Nasal cavity respiratory epithelium epithelial cell of viscerocranial mucosa (primary cell): ENCODE results near the gene AGXT2. TPM values are rescaled to one million over a fixed set of nuclear protein-coding genes. Genes with fewer than 3 reads are reported as not detected.

ENCODE experiments used
- total RNA-seq: library from RNA; depleted of rRNA; stranded (reverse); fragments of >200 nt; gene quantifications from 2 replicates; pipeline ENCODE4 v1.2.3, GENCODE V29; 2014

The AGXT2 gene, protein sequence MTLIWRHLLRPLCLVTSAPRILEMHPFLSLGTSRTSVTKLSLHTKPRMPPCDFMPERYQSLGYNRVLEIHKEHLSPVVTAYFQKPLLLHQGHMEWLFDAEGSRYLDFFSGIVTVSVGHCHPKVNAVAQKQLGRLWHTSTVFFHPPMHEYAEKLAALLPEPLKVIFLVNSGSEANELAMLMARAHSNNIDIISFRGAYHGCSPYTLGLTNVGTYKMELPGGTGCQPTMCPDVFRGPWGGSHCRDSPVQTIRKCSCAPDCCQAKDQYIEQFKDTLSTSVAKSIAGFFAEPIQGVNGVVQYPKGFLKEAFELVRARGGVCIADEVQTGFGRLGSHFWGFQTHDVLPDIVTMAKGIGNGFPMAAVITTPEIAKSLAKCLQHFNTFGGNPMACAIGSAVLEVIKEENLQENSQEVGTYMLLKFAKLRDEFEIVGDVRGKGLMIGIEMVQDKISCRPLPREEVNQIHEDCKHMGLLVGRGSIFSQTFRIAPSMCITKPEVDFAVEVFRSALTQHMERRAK
- total RNA-seq, result not detected in 2 replicates

DNA sequence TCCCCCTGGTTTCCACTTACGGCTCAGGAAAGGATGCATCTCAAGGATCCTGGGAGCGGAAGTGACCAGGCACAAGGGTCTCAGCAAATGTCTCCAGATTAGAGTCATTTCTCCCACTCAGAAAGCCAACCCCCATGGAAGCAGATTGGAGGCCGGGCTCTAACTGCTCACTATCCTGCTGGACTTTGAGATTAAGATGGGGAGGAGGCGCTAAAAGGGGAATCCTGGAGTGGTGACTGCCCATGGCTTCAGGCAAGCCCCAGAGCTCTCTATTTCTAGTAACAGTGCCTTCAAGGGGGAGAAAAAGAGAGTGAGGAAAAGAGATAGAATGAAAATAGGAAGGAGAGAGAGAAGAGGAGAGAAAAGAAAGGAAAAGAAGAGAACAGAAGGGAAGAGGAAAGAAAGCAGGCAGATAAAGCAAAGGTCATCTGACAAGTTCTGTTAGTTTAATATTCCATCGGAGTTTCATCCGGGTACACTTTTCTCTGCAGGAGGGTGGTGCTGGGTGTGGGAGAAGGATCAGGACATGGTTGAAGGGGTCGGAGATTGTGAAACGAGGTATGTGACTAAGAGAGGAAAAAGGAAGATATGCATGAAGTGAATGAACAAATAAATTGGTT, at the start of gene AGXT2:
Gene AGXT2 (minus strand): TSS at position 165 of the 620 bp plus-strand sequence. CDS start 57 bp downstream, at position 108.

Other genes starting within 250 kb of the AGXT2 start
- gene TTC23L, start 208.8 kb downstream of the AGXT2 start, total RNA-seq, result under 0.01 and 0.07 TPM in 2 replicates
- 18.8 and 20.4 TPM in 2 replicates for gene RAD1, start 132.4 kb downstream of the AGXT2 start, total RNA-seq
- gene BRIX1, start 132.2 kb downstream of the AGXT2 start, total RNA-seq, result 37.9 and 41.0 TPM in 2 replicates
- 66.3 and 80.4 TPM in 2 replicates for gene DNAJC21, start 118.4 kb downstream of the AGXT2 start, total RNA-seq
- gene PRLR, start 182.5 kb upstream of the AGXT2 start, total RNA-seq, result under 0.01 and 0.07 TPM in 2 replicates